HEK293T (cell line): ENCODE measurements around the gene ZBTB24.

Experiments
- CTCF ChIA-PET: fragments of 350-600 bp; formaldehyde crosslinking; extraction: SDS; loops from one replicate; lab custom pipeline; 2021; ENCODE audit warnings: antibody characterized with exemption, inconsistent platforms; lab: Yijun Ruan, JAX
- POLR2A ChIA-PET: fragments of 350-600 bp; formaldehyde crosslinking; extraction: SDS; loops from one replicate; lab custom pipeline; 2020; ENCODE audit warnings: antibody characterized with exemption, inconsistent platforms; lab: Yijun Ruan, JAX
- DNase-seq: peaks from one replicate; pipeline ENCODE4 v3.0.0; 2012; ENCODE audit warnings: mixed read lengths; ENCODE audit errors: extremely low spot score
- ARNT ChIP-seq: fragments of 450-650 bp; IDR thresholded peaks from 2 replicates; pipeline ENCODE4 v1.6.1; 2017; ENCODE audit warnings: mild to moderate bottlenecking
- BHLHE40 ChIP-seq: fragments of 450-650 bp; IDR thresholded peaks from 2 replicates; pipeline ENCODE4 v1.6.1; 2016; ENCODE audit warnings: mild to moderate bottlenecking, moderate library complexity, borderline replicate concordance
- CTBP1 ChIP-seq: fragments of 450-650 bp; IDR thresholded peaks from 2 replicates; pipeline ENCODE4 v1.6.1; 2016; ENCODE audit warnings: borderline replicate concordance
- ELF4 ChIP-seq: fragments of 450-650 bp; IDR thresholded peaks from 2 replicates; pipeline ENCODE4 v1.6.1; 2017; ENCODE audit warnings: antibody characterized with exemption
- FOXA1 ChIP-seq: fragments of 450-650 bp; IDR thresholded peaks from 2 replicates; pipeline ENCODE4 v1.6.1; 2016; ENCODE audit warnings: mild to moderate bottlenecking
- FOXK2 ChIP-seq: fragments of 450-650 bp; IDR thresholded peaks from 2 replicates; pipeline ENCODE4 v1.6.1; 2016; ENCODE audit warnings: mild to moderate bottlenecking
- FOXM1 ChIP-seq: fragments of 450-650 bp; IDR thresholded peaks from 2 replicates; pipeline ENCODE4 v1.6.1; 2017; ENCODE audit warnings: mild to moderate bottlenecking, borderline replicate concordance
- HDGF ChIP-seq: fragments of 450-650 bp; IDR thresholded peaks from 2 replicates; pipeline ENCODE4 v1.6.1; 2017; ENCODE audit warnings: antibody characterized with exemption, borderline replicate concordance
- L3MBTL2 ChIP-seq: fragments of 450-650 bp; conservative IDR thresholded peaks from 2 replicates; pipeline ENCODE4 v1.6.1; 2016; ENCODE audit warnings: mild to moderate bottlenecking
- LEF1 ChIP-seq: fragments of 450-650 bp; IDR thresholded peaks from 2 replicates; pipeline ENCODE4 v1.6.1; 2017; ENCODE audit warnings: mild to moderate bottlenecking, borderline replicate concordance
- NFRKB ChIP-seq: fragments of 450-650 bp; IDR thresholded peaks from 2 replicates; pipeline ENCODE4 v1.6.1; 2016; ENCODE audit warnings: mild to moderate bottlenecking, moderate library complexity
- PKNOX1 ChIP-seq: fragments of 450-650 bp; IDR thresholded peaks from 2 replicates; pipeline ENCODE4 v1.6.1; 2016
- SP1 ChIP-seq: fragments of 450-650 bp; IDR thresholded peaks from 2 replicates; pipeline ENCODE4 v1.6.1; 2017
- SUZ12 ChIP-seq: fragments of 450-650 bp; IDR thresholded peaks from 2 replicates; pipeline ENCODE4 v1.6.1; 2016; ENCODE audit warnings: mild to moderate bottlenecking
- TARDBP ChIP-seq: fragments of 450-650 bp; IDR thresholded peaks from 2 replicates; pipeline ENCODE4 v1.6.1; 2016
- ZNF384 ChIP-seq: fragments of 450-650 bp; IDR thresholded peaks from 2 replicates; pipeline ENCODE4 v1.6.1; 2016

The ZBTB24 gene

GRCh38 chr6:109480993-109481480 lies 2.0 kb downstream of the ZBTB24 start:
- ChIA-PET POLR2A (no interaction called here), CTCF (interaction anchor here (1.5 kb wide), 1 partner anchor 40 kb away, joined by 7 read pairs; the partner anchor contains the start of genes PPIL6 and SMPD2)
- no peak for DNase-seq
- TF ChIP-seq PKNOX1 = no peak
- no peak for TF ChIP-seq BHLHE40
- TF ChIP-seq NFRKB = no peak
- no peak for TF ChIP-seq CTBP1
- TF ChIP-seq ELF4 = no peak
- no peak for TF ChIP-seq FOXM1
- TF ChIP-seq FOXA1 = no peak
- TF ChIP-seq SUZ12 = no peak
- TF ChIP-seq HDGF = no peak
- no peak for TF ChIP-seq ZNF384
- no peak for TF ChIP-seq L3MBTL2
- no peak for TF ChIP-seq TARDBP
- no peak for TF ChIP-seq LEF1
- TF ChIP-seq SP1 = no peak

GRCh38 chr6:109478841-109479624 lies 4.0 kb downstream of the ZBTB24 start:
- ChIA-PET CTCF (interaction anchor here (0.7 kb wide), 1 partner anchor 19 kb away, joined by 4 read pairs; no protein-coding TSS in a partner anchor), POLR2A (no interaction called here)
- DNase-seq = no peak

GRCh38 chr6:109478222-109478805 lies 4.7 kb downstream of the ZBTB24 start:
- POLR2A ChIA-PET = no interaction called here
- no peak for DNase-seq

More at GRCh38 chr6:109478841-109479624, 4.0 kb downstream of the ZBTB24 start:
- TF ChIP-seq NFRKB (no peak), ARNT (no peak), LEF1 (no peak), HDGF (no peak), CTBP1 (no peak), FOXM1 (no peak), SUZ12 (no peak), PKNOX1 (no peak)

GRCh38 chr6:109477725-109478124 lies 5.3 kb downstream of the ZBTB24 start:
- TF ChIP-seq FOXA1 (no peak), LEF1 (no peak), ZNF384 (no peak), L3MBTL2 (no peak), HDGF (no peak), CTBP1 (no peak), NFRKB (no peak), TARDBP (no peak), SP1 (no peak), ELF4 (no peak), PKNOX1 (no peak), ARNT (no peak)
- CTCF ChIA-PET = no interaction called here
- POLR2A ChIA-PET = no interaction called here
- no peak for DNase-seq

More at GRCh38 chr6:109478222-109478805, 4.7 kb downstream of the ZBTB24 start:
- CTCF ChIA-PET = interaction anchor here (0.7 kb wide), 1 partner anchor 18 kb away, joined by 4 read pairs; no protein-coding TSS in a partner anchor
- TF ChIP-seq ARNT (no peak), HDGF (no peak)

- no peak for DNase-seq
- ChIA-PET CTCF (no interaction called here), POLR2A (no interaction called here)
- TF ChIP-seq ELF4 (no peak), HDGF (no peak), FOXK2 (no peak), TARDBP (no peak), ZNF384 (no peak), PKNOX1 (no peak), ARNT (no peak), NFRKB (no peak), BHLHE40 (no peak), CTBP1 (no peak), LEF1 (no peak), L3MBTL2 (no peak), FOXM1 (no peak), SP1 (no peak), SUZ12 (no peak)
Observed at GRCh38 chr6:109477184-109477583, 5.8 kb downstream of the ZBTB24 start.

- POLR2A ChIA-PET = no interaction called here
Observed at GRCh38 chr6:109475625-109476024, 7.4 kb downstream of the ZBTB24 start.

More at GRCh38 chr6:109475625-109476024, 7.4 kb downstream of the ZBTB24 start:
- TF ChIP-seq LEF1 (no peak), TARDBP (no peak), FOXA1 (no peak), FOXM1 (no peak), CTBP1 (no peak), PKNOX1 (no peak), L3MBTL2 (no peak), HDGF (no peak), SUZ12 (no peak), ELF4 (no peak), SP1 (no peak), ZNF384 (no peak), NFRKB (no peak), FOXK2 (no peak), ARNT (no peak)
- DNase-seq = no peak
- CTCF ChIA-PET = no interaction called here
